PFSK-1 (cell line): ENCODE data around the gene ATG4B.

Source experiments
- FOXP2 ChIP-seq: optimal IDR thresholded peaks from 2 replicates; pipeline ENCODE3; 2011; ENCODE audit warnings: borderline replicate concordance, control low read depth, inconsistent platforms; ENCODE audit not compliant: insufficient read depth; ENCODE audit errors: extremely low read length, extremely low read depth
- POLR2AphosphoS5 ChIP-seq: IDR thresholded peaks from 2 replicates; pipeline ENCODE4 v1.6.1; 2012; ENCODE audit warnings: low read depth, mild to moderate bottlenecking, control low read depth, low read length, moderate library complexity
- REST ChIP-seq, 2 experiments: IDR thresholded peaks; 2 replicates each; pipeline versions ENCODE4 v1.6.1 to v1.8.0; 2011 to 2012; ENCODE audit warnings: low read depth in 2 of 2, low read length in 2 of 2, control low read depth in 1 of 2, inconsistent platforms in 1 of 2, mild to moderate bottlenecking in 1 of 2, moderate library complexity in 1 of 2; ENCODE audit not compliant: insufficient read depth in 1 of 2
- SIN3A ChIP-seq: IDR thresholded peaks from 2 replicates; pipeline ENCODE4 v1.6.1; 2012; ENCODE audit warnings: mild to moderate bottlenecking, low read length, moderate library complexity, borderline replicate concordance; ENCODE audit not compliant: insufficient read depth
- TAF1 ChIP-seq: IDR thresholded peaks from 2 replicates; pipeline ENCODE4 v1.6.1; 2012; ENCODE audit warnings: low read length, control low read depth, borderline replicate concordance; ENCODE audit not compliant: insufficient read depth

Gene ATG4B

DNA sequence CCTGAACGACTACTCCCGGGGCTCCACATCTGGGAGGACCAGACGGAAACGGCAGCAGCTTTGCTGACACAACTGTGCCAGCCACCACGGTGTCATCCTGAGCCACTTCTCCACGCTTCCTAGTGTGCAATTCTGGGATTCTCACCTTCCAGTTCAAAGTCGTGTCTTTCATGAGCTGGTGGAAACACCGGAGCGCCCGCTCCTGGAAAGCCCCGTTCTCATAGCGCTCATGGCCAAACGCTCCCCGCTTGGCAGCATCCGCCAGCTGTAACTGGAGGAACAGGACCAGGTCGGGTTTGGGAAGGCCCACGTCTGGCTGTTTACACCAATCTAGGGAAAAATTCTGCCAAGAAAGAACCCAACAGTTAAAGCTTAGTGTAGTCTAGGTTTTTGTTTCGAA is 40.8 kb downstream of the ATG4B start:
- TF ChIP-seq POLR2AphosphoS5 (no peak), SIN3A (no peak), REST (IDR thresholded peaks at IDR 0.05; ENCODE audit: insufficient read depth in 1 of 2, low read depth in 2 of 2, low read length in 2 of 2) (no peak), TAF1 (no peak), FOXP2 (no peak)

DNA sequence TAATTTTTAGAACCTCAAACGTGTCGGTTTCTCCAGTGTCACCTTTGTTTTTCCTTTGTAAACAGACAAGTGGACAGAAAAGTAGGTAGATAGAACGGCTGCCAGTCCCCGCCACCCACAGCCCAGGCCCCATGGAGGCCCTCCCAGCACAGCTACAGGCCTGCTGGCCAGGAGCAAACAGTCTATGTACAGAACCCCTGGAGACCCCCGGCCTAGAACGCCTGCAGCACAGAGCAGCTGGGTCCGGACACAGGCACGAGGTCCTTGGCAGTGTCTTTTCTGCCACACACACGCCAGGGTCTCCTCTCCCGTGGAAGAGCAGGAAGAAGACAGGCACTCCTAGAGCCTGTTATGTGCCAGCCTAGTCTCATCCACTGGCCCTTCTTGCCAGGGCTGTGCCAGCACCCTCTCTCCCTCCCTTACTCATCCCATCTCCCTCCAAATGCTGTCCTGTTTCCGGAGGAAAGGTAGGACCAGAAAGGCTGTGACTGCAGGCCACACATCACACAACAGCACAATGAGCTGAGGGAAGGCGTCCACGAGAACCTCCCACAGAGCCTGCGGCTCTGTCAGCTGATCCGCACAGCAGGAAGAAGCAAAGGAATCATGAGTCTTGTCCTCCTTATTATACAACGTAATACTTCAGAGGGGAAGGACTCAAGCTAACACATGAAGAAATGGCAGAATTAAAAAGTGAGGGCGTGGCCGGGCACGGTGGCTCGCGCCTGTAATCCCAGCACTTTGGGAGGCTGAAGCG is 41.5 kb downstream of the ATG4B start:
- no peak for TF ChIP-seq REST (IDR thresholded peaks at IDR 0.05; ENCODE audit: insufficient read depth in 1 of 2, low read depth in 2 of 2, low read length in 2 of 2)
- TF ChIP-seq SIN3A = no peak
- TF ChIP-seq POLR2AphosphoS5 = no peak
- no peak for TF ChIP-seq FOXP2
- no peak for TF ChIP-seq TAF1

DNA sequence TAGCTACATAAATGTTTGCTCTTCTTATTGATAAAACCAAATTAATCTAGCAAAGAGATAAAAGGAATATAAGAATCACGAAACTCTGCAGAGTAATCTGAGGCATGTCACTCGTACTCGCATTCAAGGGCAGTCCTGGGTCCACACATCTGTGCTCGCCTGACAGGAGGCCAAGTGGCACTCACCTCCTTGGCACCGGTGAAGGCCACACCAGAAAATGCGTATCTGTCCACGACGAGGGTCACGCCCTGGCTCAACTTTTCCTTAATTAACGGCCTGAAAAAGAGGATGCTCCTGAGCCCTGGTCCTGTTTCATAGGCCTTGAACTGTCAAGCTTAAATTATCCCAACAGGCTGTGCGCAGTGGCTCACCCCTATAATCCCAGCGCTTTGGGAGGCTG is 42.6 kb downstream of the ATG4B start:
- TF ChIP-seq POLR2AphosphoS5 = no peak
- no peak for TF ChIP-seq TAF1
- no peak for TF ChIP-seq FOXP2
- no peak for TF ChIP-seq REST (IDR thresholded peaks at IDR 0.05; ENCODE audit: insufficient read depth in 1 of 2, low read depth in 2 of 2, low read length in 2 of 2)
- no peak for TF ChIP-seq SIN3A

DNA sequence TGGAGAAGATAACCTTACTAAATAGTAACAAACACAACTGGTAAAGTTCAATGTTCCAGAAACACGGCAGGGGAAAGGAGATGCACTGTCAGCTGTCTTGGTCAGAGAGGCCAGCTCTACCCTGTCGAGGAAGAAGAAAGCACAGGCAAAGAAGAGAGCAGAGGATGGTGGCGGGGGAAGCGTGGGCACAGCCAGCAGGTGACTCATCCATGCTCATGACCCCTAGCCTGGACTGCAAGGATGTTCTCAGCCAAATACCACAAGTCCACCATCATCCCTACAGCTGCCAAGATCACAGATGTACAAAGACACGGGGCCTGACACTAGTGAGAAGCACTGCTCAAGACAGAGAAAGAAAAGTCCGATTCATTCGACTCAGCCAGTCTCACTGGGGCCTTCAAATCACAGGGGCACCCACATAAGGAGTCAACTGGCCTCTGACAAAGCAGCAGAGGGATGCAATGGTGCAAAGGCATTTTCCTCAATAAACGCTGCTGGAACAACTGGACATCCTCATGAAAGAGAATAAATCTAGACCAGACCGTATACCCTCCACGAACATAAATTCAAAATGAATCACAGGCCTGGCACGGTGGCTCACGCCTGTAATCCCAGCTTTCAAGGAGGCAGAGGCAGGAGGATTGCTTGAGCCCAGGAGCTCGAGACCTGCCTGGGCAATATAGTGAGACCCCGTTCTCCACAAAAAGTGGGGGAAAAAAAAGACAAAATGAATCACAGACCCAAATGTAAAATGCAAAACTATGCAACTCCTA is 43.5 kb downstream of the ATG4B start:
- no peak for TF ChIP-seq REST (IDR thresholded peaks at IDR 0.05; ENCODE audit: insufficient read depth in 1 of 2, low read depth in 2 of 2, low read length in 2 of 2)
- TF ChIP-seq POLR2AphosphoS5 = no peak
- TF ChIP-seq SIN3A = no peak
- no peak for TF ChIP-seq FOXP2
- TF ChIP-seq TAF1 = no peak
